SKM-1 (cell line): ENCODE results near the gene MED28.
"Not testable (repeated sequence)": the region's sequence is repeated elsewhere in the genome, so short reads cannot be mapped to it uniquely, and the experiment has no call there.

ENCODE experiments used
- DNase-seq: peaks from one replicate; lab custom pipeline; 2025; ENCODE audit not compliant: unreplicated experiment; lab: John Stamatoyannopoulos, UW

MED28 gene

GRCh38 chr4:17614416-17615299 lies at the start of gene MED28:
TSS of gene MED28 (plus strand) at chr4:17614641. CDS start at chr4:17614655, 14 bp downstream.
- peak; percentile 86 for DNase-seq

- DNase-seq = no peak
These were observed 48.6 kb upstream of the MED28 start for GRCh38 chr4:17565846-17566245.

DNA sequence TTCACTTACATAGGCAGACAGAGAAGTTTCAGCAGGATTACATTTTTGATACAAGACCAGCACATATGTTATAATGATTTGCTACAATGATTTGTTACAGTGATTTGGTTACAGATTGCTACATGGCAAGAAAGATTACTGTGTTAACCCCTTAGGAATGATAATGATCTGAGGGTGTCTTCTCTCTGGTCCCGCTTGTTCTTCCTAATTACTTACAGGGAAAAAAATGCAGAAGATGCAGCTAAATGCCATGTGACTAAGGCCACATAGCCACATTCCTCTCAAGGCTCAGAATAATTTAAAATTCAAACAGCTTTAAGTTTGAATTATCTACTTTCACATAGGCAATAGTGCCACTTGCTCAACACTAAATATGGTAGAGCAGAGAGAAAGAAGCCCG lies 47.2 kb upstream of the MED28 start:
- no peak for DNase-seq

DNA sequence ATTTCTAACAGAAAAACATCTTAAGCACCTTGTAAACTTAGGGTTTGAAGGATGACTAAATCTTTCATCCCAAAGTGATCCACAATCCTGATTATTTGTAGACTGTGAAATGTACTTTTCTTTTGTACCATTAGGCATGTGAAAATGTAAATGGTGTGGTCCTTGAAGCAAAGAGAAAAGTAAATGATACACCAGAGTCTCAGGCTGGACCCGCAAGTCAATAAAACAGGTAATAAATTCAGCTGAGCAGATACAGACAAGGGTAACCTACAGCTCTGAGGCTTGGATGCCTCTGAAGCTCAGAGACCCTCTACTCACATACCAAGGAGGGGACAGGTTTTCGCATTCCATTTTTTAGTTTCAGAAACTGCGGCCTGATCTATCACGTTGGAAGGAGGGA lies 40.2 kb upstream of the MED28 start:
- DNase-seq = no peak

- DNase-seq = not testable (repeated sequence)
These were observed 39.3 kb upstream of the MED28 start for GRCh38 chr4:17575177-17575576.

DNA sequence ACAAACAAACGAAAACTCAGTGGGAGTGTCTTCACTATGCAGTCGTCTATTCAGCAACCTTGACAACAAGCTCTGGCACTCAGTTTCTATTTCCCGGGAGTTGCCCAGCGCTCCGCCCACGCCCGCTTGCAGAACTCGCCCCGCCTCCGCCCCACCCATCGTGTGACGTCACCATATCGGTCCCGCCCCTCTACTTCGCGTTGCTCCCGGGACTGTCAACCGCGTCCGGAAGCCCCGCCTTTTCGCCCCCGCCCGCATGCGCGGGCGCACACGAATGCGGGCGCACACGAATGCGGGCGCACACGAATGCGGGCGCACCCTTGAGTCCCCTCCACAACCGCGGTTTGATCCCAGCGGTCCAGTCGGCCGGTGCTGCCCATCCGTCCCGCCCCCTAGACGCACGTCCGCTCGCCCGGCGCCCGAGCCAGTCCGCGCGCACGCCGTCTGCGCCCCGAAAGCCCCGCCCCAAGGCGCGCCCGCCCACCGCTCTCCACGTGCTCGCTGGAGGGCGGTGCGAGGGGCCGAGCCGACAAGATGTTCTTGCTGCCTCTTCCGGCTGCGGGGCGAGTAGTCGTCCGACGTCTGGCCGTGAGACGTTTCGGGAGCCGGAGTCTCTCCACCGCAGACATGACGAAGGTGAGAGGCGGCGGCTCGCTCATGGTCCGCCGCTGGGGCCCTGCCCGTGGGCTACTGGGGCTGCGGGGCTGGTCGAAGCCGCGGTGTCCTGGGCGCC lies 37.3 kb upstream of the MED28 start, which contains the start of gene LAP3:
Gene LAP3 (plus strand): TSS at position 267 of the 733 bp plus-strand sequence. CDS start 268 bp downstream, at position 535.
- peak; percentile 77 for DNase-seq

DNA sequence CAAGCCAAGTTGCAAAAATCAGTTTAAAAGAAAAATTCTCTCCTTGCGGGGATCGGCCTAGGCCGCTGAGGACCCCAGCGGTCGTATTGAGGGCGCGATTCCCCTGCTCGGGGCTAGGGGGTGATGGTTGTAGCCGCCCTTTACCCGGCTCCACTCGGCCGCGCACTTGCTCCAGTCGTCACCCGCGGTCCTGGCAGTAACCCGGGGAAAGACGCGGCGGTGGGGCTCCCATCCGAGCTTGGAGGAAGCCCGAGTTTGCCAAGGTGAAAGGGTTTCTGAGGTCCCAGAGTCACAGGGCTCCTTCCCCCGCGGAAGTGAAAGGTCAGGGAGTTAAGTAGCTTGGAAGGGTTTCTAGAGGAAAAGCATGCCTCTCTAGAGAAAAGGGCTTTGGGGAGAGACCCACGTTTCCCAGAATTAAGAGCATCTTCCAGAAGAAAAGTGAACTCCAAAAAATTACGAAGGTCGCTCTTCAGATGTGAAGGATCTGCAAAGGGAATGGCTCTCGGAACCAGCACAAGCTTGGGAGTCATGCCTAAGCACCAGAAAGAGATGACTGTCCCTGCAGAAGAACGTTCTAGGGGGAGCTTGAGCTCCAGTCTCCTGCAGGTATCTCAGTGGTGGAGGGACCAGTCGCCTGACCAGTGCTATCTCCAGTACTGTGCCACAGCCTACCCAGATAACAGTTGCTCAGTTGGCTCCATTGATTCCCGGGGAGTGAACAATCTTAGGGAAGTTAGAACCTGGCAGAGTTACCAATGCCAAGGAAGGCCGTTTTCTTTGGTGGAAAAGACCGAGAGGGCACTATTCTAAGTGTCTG lies 36.6 kb upstream of the MED28 start:
- no peak for DNase-seq

DNA sequence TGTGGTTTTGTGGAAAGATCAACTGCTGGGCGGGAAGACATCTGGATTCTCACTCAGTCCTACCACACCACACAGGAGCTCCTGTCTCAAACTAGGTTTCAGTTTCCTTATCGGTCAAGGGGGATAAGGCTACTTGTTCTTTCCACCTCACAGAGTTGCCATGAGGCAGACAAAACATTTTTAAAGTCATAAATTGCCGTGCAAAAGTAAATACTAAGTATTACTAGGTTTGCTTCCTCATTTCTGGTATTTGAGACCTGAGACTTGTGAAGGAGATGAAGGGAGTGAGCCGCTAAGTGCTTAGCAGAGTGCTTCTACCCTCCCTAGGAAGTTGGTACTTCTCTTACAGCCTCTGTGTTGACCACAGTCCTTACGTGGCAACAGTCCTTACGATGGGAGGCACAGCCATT lies 36.0 kb upstream of the MED28 start:
- DNase-seq = no peak

- no peak for DNase-seq
These were observed 33.5 kb upstream of the MED28 start for GRCh38 chr4:17580969-17581368.

- no peak for DNase-seq
These were observed 31.2 kb upstream of the MED28 start for GRCh38 chr4:17583276-17583675.

- no peak for DNase-seq
These were observed 30.5 kb upstream of the MED28 start for GRCh38 chr4:17583941-17584340.

DNA sequence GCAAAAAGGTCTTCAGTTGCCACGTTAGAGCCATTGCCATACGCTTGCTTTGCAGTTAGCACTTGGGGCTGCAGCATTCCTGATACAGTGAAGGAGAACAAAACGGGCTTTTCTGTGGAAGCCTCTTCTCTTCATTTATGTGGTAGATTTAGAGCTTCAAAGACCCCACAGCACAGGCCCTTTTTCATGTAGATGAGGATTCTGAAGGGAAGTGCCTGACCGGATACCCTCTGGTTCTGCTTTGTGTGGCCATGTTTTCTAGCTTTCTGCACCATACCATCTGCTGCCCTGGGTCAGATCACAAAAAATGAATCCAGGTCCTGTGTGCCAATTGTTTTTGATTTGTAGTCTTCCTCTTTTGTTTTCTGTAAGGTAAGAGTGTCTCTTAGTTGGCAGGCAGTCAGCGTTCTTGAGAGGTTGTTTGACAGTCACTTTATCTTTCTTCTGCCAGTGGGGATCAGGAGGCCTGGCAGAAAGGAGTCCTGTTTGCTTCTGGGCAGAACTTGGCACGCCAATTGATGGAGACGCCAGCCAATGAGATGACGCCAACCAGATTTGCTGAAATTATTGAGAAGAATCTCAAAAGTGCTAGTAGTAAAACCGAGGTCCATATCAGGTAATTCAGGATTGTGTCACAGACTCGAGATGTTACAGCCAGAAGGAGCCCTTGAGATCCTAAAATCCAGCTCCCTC lies 29.8 kb upstream of the MED28 start:
- no peak for DNase-seq

- no peak for DNase-seq
These were observed 27.2 kb upstream of the MED28 start for GRCh38 chr4:17587094-17587822.

DNA sequence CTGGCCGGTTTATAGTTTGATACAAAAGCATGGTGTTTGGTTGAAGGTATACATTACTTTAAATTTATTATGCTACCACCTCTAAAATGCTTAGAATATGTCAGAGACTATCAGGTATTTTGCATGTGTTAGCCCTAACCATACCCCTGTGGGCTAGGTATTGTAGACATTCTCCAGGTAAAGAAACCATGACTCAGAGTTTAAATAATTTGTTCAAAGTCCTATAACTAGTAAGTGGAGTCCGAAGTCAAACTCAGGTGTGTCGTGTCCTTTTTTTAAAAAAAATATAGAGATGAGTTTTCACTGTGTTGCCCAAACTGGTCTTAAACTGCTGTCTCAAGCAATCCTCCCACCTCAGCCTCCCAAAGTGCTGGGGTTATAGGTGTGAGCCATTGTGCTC lies 25.1 kb upstream of the MED28 start:
- no peak for DNase-seq

DNA sequence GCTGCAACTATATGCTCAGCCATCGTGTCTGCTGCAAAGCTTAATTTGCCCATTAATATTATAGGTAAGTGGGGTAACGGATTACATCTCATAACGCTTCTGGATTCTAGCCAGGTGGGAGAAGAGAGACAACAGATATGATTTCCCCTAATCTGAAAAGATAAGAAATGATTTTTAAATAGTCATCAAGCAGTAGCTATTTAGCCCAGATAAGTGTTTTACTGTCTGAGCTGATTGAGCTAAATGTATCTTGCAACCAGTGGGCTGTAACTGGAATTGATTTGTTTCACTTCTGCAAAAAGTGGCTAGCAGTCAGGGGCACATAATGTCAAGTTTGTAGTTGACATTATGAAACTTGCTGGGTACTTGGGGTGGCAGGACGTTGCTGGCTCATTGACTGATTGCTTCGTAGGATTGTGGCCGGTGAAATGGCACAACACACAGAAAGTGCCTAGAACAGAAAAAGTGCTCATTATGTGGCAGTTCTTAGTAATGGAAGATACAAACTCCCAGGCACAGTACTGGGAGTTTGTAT lies 18.9 kb upstream of the MED28 start:
- no peak for DNase-seq

DNA sequence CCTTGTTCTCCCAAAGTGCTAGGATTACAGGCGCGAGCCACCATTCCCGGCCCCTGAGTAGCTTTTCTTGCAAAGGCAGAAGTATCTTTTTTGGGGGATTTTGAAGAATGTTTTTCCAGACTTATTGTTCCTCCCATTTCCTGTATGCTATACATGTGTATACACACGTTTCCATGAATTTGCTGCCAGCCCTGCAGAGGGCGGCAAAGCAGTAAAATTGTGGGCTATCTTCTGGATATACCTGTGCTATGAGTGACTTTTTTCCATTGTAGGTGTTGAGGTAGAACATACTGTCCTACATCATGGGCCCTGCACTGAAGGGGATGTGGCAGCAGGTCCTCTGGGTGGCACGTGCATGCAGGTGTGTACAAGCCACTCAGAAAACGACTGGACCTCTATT lies 16.9 kb upstream of the MED28 start:
- no peak for DNase-seq

DNA sequence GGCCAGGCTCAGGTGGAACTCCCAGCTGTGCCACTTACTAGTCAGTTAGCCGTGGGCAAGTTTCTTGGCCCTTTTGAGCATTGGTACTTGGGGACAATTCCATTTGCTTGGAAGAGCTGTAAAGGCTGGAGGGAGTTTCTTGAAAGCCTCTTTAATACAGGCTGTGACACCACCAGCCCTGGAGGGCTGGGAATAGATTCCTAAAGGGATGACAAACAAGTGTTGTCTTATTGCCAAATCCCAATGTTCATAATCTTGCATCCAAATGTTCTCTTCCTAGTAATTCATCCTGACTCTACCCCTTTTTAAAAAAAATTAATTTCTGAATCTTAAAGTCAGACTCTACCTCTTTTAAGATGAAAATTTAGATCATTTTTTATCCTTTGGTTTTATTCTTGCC lies 14.6 kb upstream of the MED28 start:
- DNase-seq = no peak

DNA sequence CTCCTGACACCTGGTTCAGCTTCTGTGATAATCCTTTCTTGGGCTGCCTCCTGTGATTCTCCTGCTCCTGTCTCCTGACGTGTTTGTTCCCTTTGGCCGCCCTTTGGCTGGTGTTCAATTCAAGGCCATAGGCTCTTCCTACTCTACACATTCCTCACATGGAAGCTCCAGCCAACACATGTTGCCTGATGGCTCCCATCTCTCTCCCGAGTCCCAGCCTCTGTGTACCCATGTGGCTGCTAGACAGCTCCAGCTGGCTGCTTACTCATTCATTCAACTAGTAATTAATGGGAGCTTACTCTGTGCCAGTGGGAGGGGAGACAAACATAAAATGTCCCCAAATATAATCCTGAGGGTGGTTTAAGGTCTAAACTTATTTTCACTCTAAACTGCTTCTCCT lies 9.2 kb upstream of the MED28 start:
- DNase-seq = no peak

DNA sequence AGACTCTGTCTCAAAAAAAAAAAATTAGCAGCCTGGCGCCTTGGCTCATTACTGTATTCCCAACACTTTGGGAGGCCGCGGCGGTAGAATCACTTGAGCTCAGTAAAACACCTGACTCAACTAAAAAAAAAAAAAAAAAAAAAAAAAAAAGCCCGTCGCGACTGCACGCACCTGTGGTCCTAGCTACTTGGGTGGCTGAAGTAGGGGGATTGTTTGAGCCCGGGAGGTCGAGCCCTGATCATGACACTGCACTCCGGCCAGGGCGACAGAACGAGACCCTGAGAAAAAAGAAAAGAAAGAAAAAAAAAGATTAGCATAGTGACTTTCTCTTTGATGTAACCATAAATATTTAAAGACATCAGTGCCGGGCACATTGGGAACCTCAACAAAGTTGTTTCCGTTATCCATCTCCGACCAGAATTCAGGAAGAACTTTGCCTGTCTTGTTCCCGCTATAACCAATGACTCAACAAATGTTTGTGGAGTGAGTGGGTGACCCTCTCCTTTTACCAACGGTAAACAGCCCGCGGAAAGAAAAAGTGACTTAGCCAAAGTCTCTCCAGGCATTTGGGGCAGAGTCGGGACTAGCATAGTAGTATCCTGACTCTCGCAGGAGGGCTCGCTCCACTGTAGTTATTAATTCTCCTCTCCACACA lies 553 bp upstream of the MED28 start:
- DNase-seq = no peak
